Activated CD8-positive, alpha-beta T cell treated with anti-CD3 and anti-CD28 coated beads, Interleukin-2, amount 10 ng/mL, durations not matched to agents 7 days and 5 days (primary cell): ENCODE measurements around the gene LGALS7. TPM values are rescaled to one million over a fixed set of nuclear protein-coding genes. Genes with fewer than 3 reads are reported as not detected.
"Not testable (repeated sequence)": the region's sequence is repeated elsewhere in the genome, so short reads cannot be mapped to it uniquely, and the experiment has no call there.

ENCODE experiments used
- ATAC-seq: fragments of 150-1000 bp; cut with Tn5 transposase; one replicate; pipeline ENCODE4 v1.10.0; 2021; ENCODE audit warnings: moderate library complexity
- CTCF ChIA-PET: fragments of 350-600 bp; sonication (Branson Sonifier 250); formaldehyde crosslinking; loops from one replicate; lab custom pipeline; 2021; ENCODE audit warnings: antibody characterized with exemption; lab: Charles Lee
- POLR2A ChIA-PET: fragments of 350-600 bp; sonication (Branson Sonifier 250); formaldehyde crosslinking; loops from one replicate; lab custom pipeline; 2021; ENCODE audit warnings: antibody characterized with exemption; lab: Charles Lee
- DNase-seq: peaks from one replicate; pipeline ENCODE4 v3.0.0-alpha.2; 2020
- H3K27ac Mint-ChIP-seq: one replicate; pipeline ENCODE4 v1.8.0; 2021; ENCODE audit warnings: mild to moderate bottlenecking, mixed read lengths
- H3K27me3 Mint-ChIP-seq: one replicate; pipeline ENCODE4 v1.8.0; 2021; ENCODE audit warnings: low read depth, mixed read lengths
- H3K36me3 Mint-ChIP-seq: one replicate; pipeline ENCODE4 v1.8.0; 2021; ENCODE audit warnings: low read depth, mixed read lengths
- H3K4me1 Mint-ChIP-seq: one replicate; pipeline ENCODE4 v1.8.0; 2021; ENCODE audit warnings: low read depth, mixed read lengths
- H3K4me3 Mint-ChIP-seq: one replicate; pipeline ENCODE4 v1.8.0; 2021; ENCODE audit warnings: mild to moderate bottlenecking, mixed read lengths
- H3K9me3 Mint-ChIP-seq: one replicate; pipeline ENCODE4 v1.8.0; 2022; ENCODE audit warnings: mixed read lengths; ENCODE audit not compliant: insufficient read depth
- total RNA-seq, 2 experiments: library from RNA; stranded (reverse); gene quantifications; one replicate each; pipeline ENCODE4 v1.2.3, GENCODE V29; 2021

Gene LGALS7
- not detected for total RNA-seq

DNA sequence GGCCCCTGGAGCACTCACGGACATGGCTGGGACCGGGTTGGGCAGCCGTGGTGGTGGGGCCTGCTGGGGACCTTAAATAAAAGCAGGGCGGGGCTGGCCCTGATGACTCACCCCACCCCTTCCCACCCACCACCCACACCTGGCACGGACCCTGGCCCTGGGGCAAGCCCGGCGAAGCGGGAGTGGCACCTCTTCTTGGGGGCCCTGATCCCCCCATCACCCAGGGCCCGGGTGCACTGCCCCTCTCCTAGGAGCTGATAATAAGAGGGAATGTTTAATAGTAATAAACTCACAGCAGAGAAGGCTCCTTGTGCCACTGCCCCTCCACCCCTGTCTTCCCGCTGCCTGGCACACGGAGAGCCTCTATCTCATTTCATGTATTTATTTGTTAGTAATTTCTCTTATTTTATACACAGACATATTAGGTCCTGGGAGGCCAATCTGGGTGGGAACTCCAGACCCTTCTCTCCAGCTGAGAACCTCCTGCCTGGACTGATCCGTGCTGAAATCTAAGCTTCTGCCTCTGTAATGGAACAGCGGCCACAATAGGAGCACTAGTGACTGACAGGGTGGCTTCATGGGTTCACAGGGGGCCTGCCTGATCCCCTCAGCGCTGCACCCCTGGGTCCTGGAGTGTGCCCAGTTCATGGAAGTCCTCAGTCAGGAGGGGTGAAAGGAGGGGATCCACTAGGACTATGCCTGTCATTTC lies at the start of gene LGALS7:
Gene LGALS7 (minus strand): TSS at position 49 of the 709 bp plus-strand sequence. CDS start 25 bp downstream, at position 24.
- Mint-ChIP-seq H3K27ac (no peak within 1 kb of the TSS), H3K36me3 (no peaks in the 10 kb centered on the region), H3K4me1 (peaks cover 14% of the 10 kb centered on the region), H3K4me3 (no peak within 1 kb of the TSS), H3K9me3 (no peaks in the 10 kb centered on the region), H3K27me3 (peaks cover 1% of the 10 kb centered on the region)
- ChIA-PET CTCF (no interaction called here), POLR2A (no interaction called here)
- ATAC-seq, result no peak
- DNase-seq, result no peak

DNA sequence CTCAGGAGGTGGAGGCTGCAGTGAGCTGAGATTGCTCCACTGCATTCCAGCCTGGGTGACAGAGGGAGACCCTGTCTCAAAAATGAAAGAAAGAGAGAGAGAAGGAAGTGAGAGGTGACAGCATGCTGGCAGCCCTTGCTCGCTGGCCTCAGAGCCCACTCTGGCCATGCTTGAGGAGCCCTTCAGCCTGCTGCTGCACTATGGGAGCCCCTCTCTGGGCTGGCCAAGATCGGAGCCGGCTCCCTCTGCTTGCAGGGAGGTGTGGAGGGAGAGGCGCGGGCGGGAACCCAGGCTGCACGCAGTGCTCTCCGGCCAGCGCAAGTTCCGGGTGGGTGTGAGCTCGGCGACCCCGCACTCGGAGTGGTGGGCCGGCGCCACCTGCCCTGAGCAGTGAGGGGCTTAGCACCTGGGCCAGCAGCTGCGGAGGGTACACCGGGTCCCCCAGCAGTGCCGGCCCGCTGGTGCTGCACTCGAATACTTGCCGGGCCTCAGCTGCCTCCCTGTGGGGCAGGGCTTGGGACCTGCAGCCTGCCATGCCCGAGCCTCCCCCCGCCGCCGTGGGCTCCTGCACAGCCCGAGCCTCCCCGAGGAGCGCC lies 48.0 kb upstream of the LGALS7 start:
- DNase-seq, H3K4me1 Mint-ChIP-seq, H3K27me3 Mint-ChIP-seq, H3K27ac Mint-ChIP-seq, ATAC-seq, H3K9me3 Mint-ChIP-seq, H3K4me3 Mint-ChIP-seq, CTCF ChIA-PET: not testable (repeated sequence)
- peaks cover 52% of the 10 kb centered on the region for H3K36me3 Mint-ChIP-seq
- POLR2A ChIA-PET, result interaction anchor here (1.6 kb wide), 1 partner anchor 87 kb away, joined by 3 read pairs; no protein-coding TSS in a partner anchor

DNA sequence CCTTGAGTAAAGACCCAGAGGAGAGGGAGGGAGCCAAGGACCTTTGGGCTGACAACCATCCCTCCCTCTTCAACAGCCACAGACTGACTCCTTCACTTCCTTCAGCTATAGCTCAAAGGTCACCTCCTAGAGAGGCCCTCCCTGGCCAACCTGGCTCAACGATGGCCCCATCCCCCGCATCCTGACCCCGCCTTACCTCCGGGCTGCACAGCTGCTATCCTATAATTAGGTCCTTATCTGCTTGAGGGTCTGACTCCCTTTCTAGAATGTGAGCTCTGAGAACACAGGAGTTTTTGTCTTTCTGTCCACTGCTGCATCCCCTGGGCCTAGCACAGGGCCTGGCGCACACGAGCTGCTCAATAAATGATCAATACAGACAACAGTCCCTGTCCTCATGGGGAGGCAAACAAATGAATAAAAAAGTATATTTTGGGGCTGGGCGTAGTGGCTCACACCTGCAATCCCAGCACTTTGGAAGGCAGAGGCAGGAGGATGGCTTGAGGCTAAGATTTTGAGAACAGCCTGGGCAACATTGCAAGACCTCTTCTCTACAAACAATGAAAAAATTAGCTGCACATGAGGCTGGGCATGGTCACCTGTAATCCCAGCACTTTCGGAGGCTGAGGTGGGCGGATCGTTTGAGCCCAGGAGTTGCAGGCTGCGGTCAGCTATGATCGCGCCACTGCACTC lies 46.1 kb upstream of the LGALS7 start:
- ChIA-PET CTCF (no interaction called here), POLR2A (interaction anchor here (1.6 kb wide), 1 partner anchor 85 kb away, joined by 3 read pairs; no protein-coding TSS in a partner anchor)
- Mint-ChIP-seq H3K4me3 (no peak overlapping the region), H3K27me3 (no peaks in the 10 kb centered on the region), H3K9me3 (no peaks in the 10 kb centered on the region), H3K36me3 (peaks cover 54% of the 10 kb centered on the region), H3K4me1 (peaks cover 3% of the 10 kb centered on the region), H3K27ac (no peak overlapping the region)
- DNase-seq, result no peak
- no peak for ATAC-seq

DNA sequence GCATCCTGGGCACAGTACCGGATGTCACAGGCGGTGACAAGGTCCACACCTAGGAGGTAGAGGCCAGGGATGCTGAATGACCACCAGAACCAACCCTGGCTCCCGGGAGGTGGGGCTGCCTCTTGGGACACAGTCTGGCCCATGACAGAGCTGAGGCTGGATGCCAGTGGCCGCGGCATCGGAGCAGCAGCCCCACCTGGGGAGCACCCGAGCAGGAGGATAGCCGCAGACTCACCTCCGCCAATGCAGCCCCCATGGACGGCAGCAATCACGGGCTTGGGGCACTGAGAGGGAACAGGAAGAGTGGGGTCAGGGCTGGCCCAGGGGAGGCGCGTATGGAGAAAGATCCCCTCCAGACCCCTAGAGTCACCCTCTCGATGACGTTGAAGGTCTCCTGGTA lies 43.8 kb upstream of the LGALS7 start:
- Mint-ChIP-seq H3K4me1 (no peaks in the 10 kb centered on the region), H3K27me3 (no peaks in the 10 kb centered on the region), H3K4me3 (no peak overlapping the region), H3K36me3 (peaks cover 31% of the 10 kb centered on the region), H3K27ac (no peak overlapping the region), H3K9me3 (no peaks in the 10 kb centered on the region)
- ATAC-seq (no peak), DNase-seq (no peak)
- CTCF ChIA-PET, result no interaction called here
- POLR2A ChIA-PET, result no interaction called here

- no peak for ATAC-seq
- Mint-ChIP-seq H3K36me3 (peaks cover 27% of the 10 kb centered on the region), H3K4me3 (no peak overlapping the region), H3K27me3 (no peaks in the 10 kb centered on the region), H3K4me1 (no peaks in the 10 kb centered on the region), H3K27ac (peak overlapping the region; percentile 9), H3K9me3 (no peaks in the 10 kb centered on the region)
- POLR2A ChIA-PET, result interaction anchor here (1.0 kb wide), 1 partner anchor 10 kb away, joined by 3 read pairs; no protein-coding TSS in a partner anchor
- CTCF ChIA-PET, result no interaction called here
- DNase-seq, result no peak
Measured at GRCh38 chr19:38816131-38816750, 42.9 kb upstream of the LGALS7 start.

GRCh38 chr19:38815059-38816001 lies 42.0 kb upstream of the LGALS7 start:
- H3K9me3 Mint-ChIP-seq, result no peaks in the 10 kb centered on the region
- no peaks in the 10 kb centered on the region for H3K4me1 Mint-ChIP-seq
- DNase-seq (no peak), ATAC-seq (no peak)
- no peak overlapping the region for H3K4me3 Mint-ChIP-seq
- ChIA-PET CTCF (interaction anchor here (1.2 kb wide), 1 partner anchor 64 kb away, joined by 3 read pairs; no protein-coding TSS in a partner anchor), POLR2A (interaction anchor here (1.0 kb wide), 1 partner anchor 11 kb away, joined by 3 read pairs; no protein-coding TSS in a partner anchor)
- no peak overlapping the region for H3K27ac Mint-ChIP-seq
- H3K36me3 Mint-ChIP-seq, result peaks cover 22% of the 10 kb centered on the region
- no peaks in the 10 kb centered on the region for H3K27me3 Mint-ChIP-seq

GRCh38 chr19:38813932-38814331 lies 40.6 kb upstream of the LGALS7 start:
- H3K4me1 Mint-ChIP-seq, H3K9me3 Mint-ChIP-seq, H3K4me3 Mint-ChIP-seq, POLR2A ChIA-PET, H3K27me3 Mint-ChIP-seq, H3K27ac Mint-ChIP-seq, DNase-seq, ATAC-seq: not testable (repeated sequence)
- H3K36me3 Mint-ChIP-seq, result peaks cover 20% of the 10 kb centered on the region
- CTCF ChIA-PET, result interaction anchor here (1.2 kb wide), 1 partner anchor 65 kb away, joined by 3 read pairs; no protein-coding TSS in a partner anchor

- no peak overlapping the region for H3K4me3 Mint-ChIP-seq
- ChIA-PET CTCF (no interaction called here), POLR2A (no interaction called here)
- no peak overlapping the region for H3K27ac Mint-ChIP-seq
- no peaks in the 10 kb centered on the region for H3K9me3 Mint-ChIP-seq
- no peak for ATAC-seq
- H3K4me1 Mint-ChIP-seq, result no peaks in the 10 kb centered on the region
- H3K27me3 Mint-ChIP-seq, result no peaks in the 10 kb centered on the region
- DNase-seq, result no peak
- H3K36me3 Mint-ChIP-seq, result peaks cover 20% of the 10 kb centered on the region
Measured at GRCh38 chr19:38813323-38813722, 40.0 kb upstream of the LGALS7 start.

- CTCF ChIA-PET, result no interaction called here
Measured at GRCh38 chr19:38812841-38813320, 39.6 kb upstream of the LGALS7 start, which contains the start of gene LGALS4. TSS of gene LGALS4 (minus strand) at chr19:38812945. CDS start at chr19:38812886, 59 bp downstream.

DNA sequence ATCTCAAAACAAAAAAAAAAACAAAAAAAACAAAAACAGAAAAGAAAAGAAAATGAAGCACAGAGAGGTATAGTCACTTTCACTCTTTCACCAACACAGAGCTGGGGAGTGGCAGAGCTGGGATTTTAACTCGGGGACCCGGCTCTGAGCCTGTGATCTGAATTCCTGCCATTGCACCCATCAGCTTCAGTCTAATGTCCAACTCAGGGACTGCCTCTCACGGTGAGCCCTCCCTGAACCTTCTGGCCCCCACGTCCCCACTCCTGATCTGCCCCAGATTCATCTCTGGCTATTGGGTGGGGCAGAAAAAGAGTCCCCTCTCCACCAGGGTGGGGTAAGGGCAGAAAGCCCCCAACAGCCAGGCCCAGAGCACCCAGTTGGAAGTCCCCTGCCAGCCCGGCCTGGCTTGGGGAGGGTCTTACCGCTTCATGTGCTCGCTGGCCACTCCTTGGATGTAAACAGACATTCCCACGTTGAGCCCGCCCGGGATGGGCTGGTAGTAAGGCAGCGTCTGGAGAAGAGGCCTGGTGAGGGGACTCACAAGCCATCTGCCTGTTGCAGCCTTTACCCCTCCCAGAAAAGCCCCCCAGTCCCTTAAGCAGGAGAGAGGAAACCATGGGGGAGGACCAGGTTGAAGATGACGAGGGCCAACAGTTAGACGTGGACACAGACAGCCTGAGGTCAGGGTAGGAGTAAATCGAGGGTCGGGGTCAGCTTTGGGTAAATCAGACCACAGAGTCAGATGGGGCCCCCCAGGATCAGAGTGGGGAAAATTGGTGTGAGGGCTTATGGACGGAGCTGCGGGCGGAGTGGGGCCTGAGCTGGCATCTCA lies 38.9 kb upstream of the LGALS7 start:
- H3K4me1 Mint-ChIP-seq, result no peaks in the 10 kb centered on the region
- CTCF ChIA-PET, result no interaction called here
- H3K9me3 Mint-ChIP-seq, result no peaks in the 10 kb centered on the region
- POLR2A ChIA-PET, result interaction anchor here (0.5 to 0.6 kb wide), 2 partner anchors 230 to 585 kb away, joined by 3 to 4 read pairs; no protein-coding TSS in a partner anchor
- DNase-seq (no peak), ATAC-seq (no peak)
- peaks cover 17% of the 10 kb centered on the region for H3K36me3 Mint-ChIP-seq
- H3K27me3 Mint-ChIP-seq, result no peaks in the 10 kb centered on the region
- H3K27ac Mint-ChIP-seq, result no peak overlapping the region
- no peak overlapping the region for H3K4me3 Mint-ChIP-seq

More at GRCh38 chr19:38812841-38813320, 39.6 kb upstream of the LGALS7 start, which contains the start of gene LGALS4:
- Mint-ChIP-seq H3K27me3 (no peaks in the 10 kb centered on the region), H3K4me3 (no peak within 1 kb of the TSS), H3K4me1 (no peaks in the 10 kb centered on the region), H3K27ac (no peak within 1 kb of the TSS), H3K36me3 (peaks cover 18% of the 10 kb centered on the region), H3K9me3 (no peaks in the 10 kb centered on the region)
- POLR2A ChIA-PET, result interaction anchor here (0.6 kb wide), 1 partner anchor 584 kb away, joined by 4 read pairs; no protein-coding TSS in a partner anchor
- DNase-seq (no peak), ATAC-seq (no peak)
